Measurements from ENCODE around the gene STARD8.

Gene STARD8

DNA sequence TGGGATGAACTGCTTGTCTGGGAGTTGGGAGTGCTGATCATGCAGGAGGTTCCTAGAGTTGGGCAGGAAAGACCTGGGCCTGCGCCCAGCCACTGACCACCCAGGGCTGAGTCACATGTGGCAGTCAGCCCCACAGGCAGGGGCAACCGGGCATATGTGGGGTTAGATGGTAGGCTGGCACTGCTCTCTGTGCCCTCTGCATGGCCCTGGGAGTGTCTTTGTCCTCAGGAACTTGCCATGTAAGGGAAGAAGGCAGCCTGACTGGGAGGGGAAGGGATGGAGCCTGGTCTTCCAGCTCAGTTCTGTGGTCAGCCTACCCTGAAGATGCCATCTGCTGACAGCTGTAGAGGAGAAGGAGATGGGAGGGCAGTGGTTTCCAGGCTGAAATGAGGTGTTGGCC is 111.2 kb downstream of the STARD8 start:
- TF ChIP-seq CTCF (IDR thresholded peaks at IDR 0.05; ENCODE audit: low read depth, low read length, missing control alignments) = no peak
- no peak for DNase-seq (ENCODE audit: low read depth)
- no peak overlapping the region for H3K4me3 ChIP-seq (ENCODE audit: low read depth, low read length)

GRCh38 chrX:68761086-68761485 is 113.6 kb downstream of the STARD8 start:
- DNase-seq (ENCODE audit: low read depth) = no peak
- no peak for TF ChIP-seq CTCF (IDR thresholded peaks at IDR 0.05; ENCODE audit: low read depth, low read length, missing control alignments)
- no peak overlapping the region for H3K4me3 ChIP-seq (ENCODE audit: low read depth, low read length)

DNA sequence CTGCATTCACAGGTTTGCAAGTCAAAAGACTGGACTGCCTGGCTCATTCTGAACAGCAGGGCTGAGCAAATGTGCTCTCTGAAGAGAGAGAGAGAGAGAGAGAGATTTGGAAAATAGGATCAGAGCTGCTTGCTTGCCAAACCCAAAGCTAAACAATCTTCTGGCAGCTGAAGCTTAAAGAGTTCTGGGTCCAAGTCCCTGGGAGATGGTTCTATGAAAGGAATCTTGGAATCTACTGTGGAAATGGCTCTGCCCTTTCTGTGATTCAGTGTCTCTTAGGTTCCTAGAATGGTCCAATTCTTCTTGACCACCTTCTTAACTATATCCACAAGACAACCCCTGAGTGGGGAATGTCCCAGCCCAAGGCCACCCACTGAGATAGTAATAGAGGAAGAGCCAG is 115.3 kb downstream of the STARD8 start:
- no peak for DNase-seq (ENCODE audit: low read depth)
- TF ChIP-seq CTCF (IDR thresholded peaks at IDR 0.05; ENCODE audit: low read depth, low read length, missing control alignments) = no peak
- no peak overlapping the region for H3K4me3 ChIP-seq (ENCODE audit: low read depth, low read length)

- no peak for TF ChIP-seq CTCF (IDR thresholded peaks at IDR 0.05; ENCODE audit: low read depth, low read length, missing control alignments)
Measured at GRCh38 chrX:68763481-68763880, 116.0 kb downstream of the STARD8 start.

More at GRCh38 chrX:68763481-68763880, 116.0 kb downstream of the STARD8 start:
- DNase-seq (ENCODE audit: low read depth) = no peak
- no peak overlapping the region for H3K4me3 ChIP-seq (ENCODE audit: low read depth, low read length)

Measured in GM12864 (cell line).